GM23338 (cell line): ENCODE results near the gene SMPDL3B. TPM values are rescaled to one million over a fixed set of nuclear protein-coding genes. Genes with fewer than 3 reads are reported as not detected.

Experiments
- ATAC-seq: fragments of 200-7000 bp; cut with Tn5 transposase; 3 replicates; pipeline ENCODE4 v1.9.1; 2020
- DNase-seq: peaks from one replicate; pipeline ENCODE4 v3.0.0-alpha.2; 2015; ENCODE audit warnings: low spot score
- H2AFZ ChIP-seq: fragments of 200-600 bp; sonication (generic); 2 replicates; pipeline ENCODE4 v1.8.0; 2016; ENCODE audit warnings: antibody characterized with exemption, mild to moderate bottlenecking, moderate library complexity
- H3F3A ChIP-seq: fragments of 200-600 bp; sonication (generic); replicated peaks from 2 replicates; pipeline ENCODE4 v1.8.0; 2017; ENCODE audit warnings: antibody characterized with exemption, mixed run types, low read depth
- H3K27ac ChIP-seq: fragments of 200-600 bp; sonication (generic); 2 replicates; pipeline ENCODE4 v1.6.1; 2016; ENCODE audit warnings: low read depth
- H3K27me3 ChIP-seq: fragments of 200-600 bp; sonication (generic); 2 replicates; pipeline ENCODE4 v1.8.0; 2016; ENCODE audit warnings: mild to moderate bottlenecking, mixed run types, moderate library complexity; ENCODE audit not compliant: insufficient read depth
- H3K36me3 ChIP-seq: fragments of 200-600 bp; sonication (generic); 2 replicates; pipeline ENCODE4 v1.8.0; 2016; ENCODE audit warnings: mild to moderate bottlenecking; ENCODE audit not compliant: insufficient read depth
- H3K4me1 ChIP-seq: fragments of 200-600 bp; sonication (generic); 2 replicates; pipeline ENCODE4 v1.8.0; 2016; ENCODE audit warnings: mild to moderate bottlenecking, moderate library complexity; ENCODE audit not compliant: insufficient read depth
- H3K4me2 ChIP-seq: fragments of 200-600 bp; sonication (generic); 2 replicates; pipeline ENCODE4 v1.7.1; 2017; ENCODE audit warnings: mixed run types
- H3K4me3 ChIP-seq: fragments of 200-600 bp; sonication (generic); 2 replicates; pipeline ENCODE4 v1.6.1; 2016; ENCODE audit warnings: mixed run types
- H3K79me2 ChIP-seq: fragments of 200-600 bp; sonication (generic); replicated peaks from 2 replicates; pipeline ENCODE4 v1.8.0; 2017; ENCODE audit warnings: mild to moderate bottlenecking; ENCODE audit not compliant: insufficient read depth
- H3K9me2 ChIP-seq: fragments of 200-600 bp; sonication (generic); 2 replicates; pipeline ENCODE4 v1.8.0; 2017; ENCODE audit not compliant: insufficient read depth
- H4K20me1 ChIP-seq: fragments of 200-600 bp; sonication (generic); replicated peaks from 2 replicates; pipeline ENCODE4 v1.8.0; 2017; ENCODE audit warnings: mild to moderate bottlenecking; ENCODE audit not compliant: insufficient read depth
- H3K27ac Mint-ChIP-seq: 2 replicates; pipeline ENCODE4 v1.8.0; 2020; ENCODE audit warnings: inconsistent platforms, mild to moderate bottlenecking, moderate library complexity, mixed read lengths
- H3K27me3 Mint-ChIP-seq: 3 replicates; pipeline ENCODE4 v1.8.0; 2022; ENCODE audit warnings: low read depth, mild to moderate bottlenecking, moderate library complexity, mixed read lengths, inconsistent platforms; ENCODE audit not compliant: insufficient read depth, poor library complexity
- H3K36me3 Mint-ChIP-seq: 3 replicates; pipeline ENCODE4 v1.8.0; 2021; ENCODE audit warnings: low read depth, mild to moderate bottlenecking, inconsistent platforms, moderate library complexity, mixed read lengths
- H3K4me1 Mint-ChIP-seq: 3 replicates; pipeline ENCODE4 v1.8.0; 2020; ENCODE audit warnings: mild to moderate bottlenecking, inconsistent platforms, mixed read lengths
- H3K4me3 Mint-ChIP-seq: 3 replicates; pipeline ENCODE4 v1.8.0; 2021; ENCODE audit warnings: moderate library complexity, mild to moderate bottlenecking, inconsistent platforms, mixed read lengths
- H3K9me3 Mint-ChIP-seq: 3 replicates; pipeline ENCODE4 v1.8.0; 2020; ENCODE audit warnings: moderate library complexity, mild to moderate bottlenecking, inconsistent platforms, mixed read lengths
- CREB1 ChIP-seq: fragments of 250-450 bp; sonication (Bioruptor Pico); IDR thresholded peaks from 2 replicates; pipeline ENCODE4 v1.5.0; 2020; ENCODE audit warnings: low read depth, mild to moderate bottlenecking, moderate library complexity
- CTCF ChIP-seq, 2 experiments: fragments of 200-600 bp in 1 of 2; sonication (generic) in 1 of 2; conservative IDR thresholded peaks; 2 replicates each; pipeline versions ENCODE4 v1.5.1 to v1.6.1; 2016 to 2017; ENCODE audit warnings: antibody characterized with exemption in 2 of 2, low read depth in 2 of 2, mild to moderate bottlenecking in 2 of 2, moderate library complexity in 1 of 2
- ETS1 ChIP-seq: IDR thresholded peaks from 2 replicates; pipeline ENCODE4 v1.6.1; 2016; ENCODE audit warnings: antibody characterized with exemption
- EZH2 ChIP-seq: fragments of 200-600 bp; sonication (generic); IDR thresholded peaks from one replicate; pipeline ENCODE4 v1.8.0; 2017; ENCODE audit warnings: antibody characterized with exemption, mild to moderate bottlenecking, low read depth; ENCODE audit not compliant: unreplicated experiment
- EZH2phosphoT487 ChIP-seq: fragments of 200-600 bp; sonication (generic); IDR thresholded peaks from one replicate; pipeline ENCODE4 v1.8.1; 2018; ENCODE audit warnings: antibody characterized with exemption; ENCODE audit not compliant: unreplicated experiment
- JUNB ChIP-seq: IDR thresholded peaks from one replicate; pipeline ENCODE4 v1.6.1; 2016; ENCODE audit warnings: antibody characterized with exemption; ENCODE audit not compliant: unreplicated experiment
- NANOG ChIP-seq: IDR thresholded peaks from 2 replicates; pipeline ENCODE4 v1.6.1; 2016; ENCODE audit warnings: antibody characterized with exemption, borderline replicate concordance
- REST ChIP-seq: IDR thresholded peaks from one replicate; pipeline ENCODE4 v1.6.1; 2018; ENCODE audit warnings: antibody characterized with exemption; ENCODE audit not compliant: unreplicated experiment
- STAT1 ChIP-seq: IDR thresholded peaks from one replicate; pipeline ENCODE4 v1.6.1; 2016; ENCODE audit warnings: antibody characterized with exemption; ENCODE audit not compliant: unreplicated experiment
- ZNF114 ChIP-seq: fragments of 250-450 bp; sonication (Bioruptor Pico); IDR thresholded peaks from 2 replicates; pipeline ENCODE4 v1.5.0; 2020; ENCODE audit warnings: mild to moderate bottlenecking, moderate library complexity
- ZNF331 ChIP-seq: fragments of 250-450 bp; sonication (Bioruptor Pico); IDR thresholded peaks from 2 replicates; pipeline ENCODE4 v1.5.0; 2020; ENCODE audit warnings: low read depth, mild to moderate bottlenecking, moderate library complexity
- ZNF462 ChIP-seq: fragments of 250-450 bp; sonication (Bioruptor Pico); IDR thresholded peaks from 2 replicates; pipeline ENCODE4 v1.5.0; 2020; ENCODE audit warnings: mild to moderate bottlenecking, moderate library complexity
- polyA plus RNA-seq: library from polyadenylated mRNA; unstranded; fragments of >200 nt; fragmentation: Nextera tagmentation; extraction: Ambion mirVana; gene quantifications from 2 replicates; pipeline ENCODE4 v1.2.1, GENCODE V29; 2016
- total RNA-seq: library from RNA; depleted of rRNA; stranded (reverse); fragments of >200 nt; shearing (Covaris generic); gene quantifications from 2 replicates; pipeline ENCODE4 v1.2.3, GENCODE V29; 2014

Gene SMPDL3B
- total and polyA plus RNA-seq, 2 experiments from 2014 or later: 39.5 to 83.1 TPM

GRCh38 chr1:27922272-27922671 is 12.5 kb upstream of the SMPDL3B start:
- no peaks in the 10 kb centered on the region for H3K4me1 ChIP-seq
- no peaks in the 10 kb centered on the region for H3K36me3 ChIP-seq
- no peak for ATAC-seq
- H2AFZ ChIP-seq: no peak overlapping the region
- H3F3A ChIP-seq: no peaks in the 10 kb centered on the region
- no peak overlapping the region for H3K27ac ChIP-seq
- Mint-ChIP-seq H3K4me1 (no peaks in the 10 kb centered on the region), H3K9me3 (no peaks in the 10 kb centered on the region), H3K27ac (no peak overlapping the region), H3K27me3 (peaks cover 11% of the 10 kb centered on the region), H3K4me3 (no peak overlapping the region), H3K36me3 (no peaks in the 10 kb centered on the region)
- no peaks in the 10 kb centered on the region for H4K20me1 ChIP-seq
- H3K9me2 ChIP-seq: no peaks in the 10 kb centered on the region
- no peaks in the 10 kb centered on the region for H3K27me3 ChIP-seq
- no peaks in the 10 kb centered on the region for H3K79me2 ChIP-seq
- TF ChIP-seq ETS1 (no peak), STAT1 (no peak), REST (no peak), CTCF (conservative IDR thresholded peaks at IDR 0.05; ENCODE audit: low read depth in 2 of 2) (no peak), EZH2phosphoT487 (no peak), JUNB (no peak), ZNF462 (CRISPR knock-in tag) (no peak), NANOG (no peak), EZH2 (no peak), ZNF114 (CRISPR knock-in tag) (no peak), CREB1 (CRISPR knock-in tag) (no peak), ZNF331 (CRISPR knock-in tag) (no peak)
- no peak for DNase-seq
- H3K4me3 ChIP-seq: no peak overlapping the region
- no peak overlapping the region for H3K4me2 ChIP-seq
